ENCODE measurements around the gene TBC1D7.

Gene TBC1D7

GRCh38 chr6:13318821-13319220 lies 9.5 kb downstream of the TBC1D7 start:
- no peak for DNase-seq

- no peak for DNase-seq
These were observed 12.4 kb downstream of the TBC1D7 start for GRCh38 chr6:13315896-13316295.

GRCh38 chr6:13314806-13315205 lies 13.5 kb downstream of the TBC1D7 start:
- DNase-seq: no peak

GRCh38 chr6:13311155-13311554 lies 17.2 kb downstream of the TBC1D7 start:
- no peak for DNase-seq

GRCh38 chr6:13308332-13308731 lies 20.0 kb downstream of the TBC1D7 start:
- DNase-seq: no peak

GRCh38 chr6:13307508-13307995 lies 20.8 kb downstream of the TBC1D7 start:
- peak; percentile 90 to 98 for DNase-seq

GRCh38 chr6:13305791-13306190 lies 22.5 kb downstream of the TBC1D7 start:
- DNase-seq: no peak

- DNase-seq: no peak
These were observed 23.0 kb downstream of the TBC1D7 start for GRCh38 chr6:13305288-13305687.

- peak in 1 of 2 donors; percentile 26 for DNase-seq
These were observed 23.6 kb downstream of the TBC1D7 start for GRCh38 chr6:13304580-13305260.

GRCh38 chr6:13304101-13304500 lies 24.2 kb downstream of the TBC1D7 start:
- DNase-seq: no peak

GRCh38 chr6:13303668-13304017 lies 24.7 kb downstream of the TBC1D7 start:
- DNase-seq: peak; percentile 77 to 79

GRCh38 chr6:13302751-13303667 lies 25.3 kb downstream of the TBC1D7 start:
- DNase-seq: peak; percentile 97 to 100

- no peak for DNase-seq
These were observed 26.0 kb downstream of the TBC1D7 start for GRCh38 chr6:13302291-13302690.

GRCh38 chr6:13300643-13301590 lies 27.4 kb downstream of the TBC1D7 start:
- DNase-seq: no peak

GRCh38 chr6:13299918-13300317 lies 28.4 kb downstream of the TBC1D7 start:
- no peak for DNase-seq

GRCh38 chr6:13299403-13299821 lies 28.9 kb downstream of the TBC1D7 start:
- DNase-seq: no peak

GRCh38 chr6:13298446-13298845 lies 29.9 kb downstream of the TBC1D7 start:
- no peak for DNase-seq

GRCh38 chr6:13297391-13297790 lies 30.9 kb downstream of the TBC1D7 start:
- no peak for DNase-seq

- DNase-seq: no peak
These were observed 31.8 kb downstream of the TBC1D7 start for GRCh38 chr6:13296536-13296997.

GRCh38 chr6:13295576-13295975 lies 32.8 kb downstream of the TBC1D7 start:
- no peak for DNase-seq

GRCh38 chr6:13294499-13295069 lies 33.8 kb downstream of the TBC1D7 start:
- peak; percentile 35 for DNase-seq

- no peak for DNase-seq
These were observed 35.6 kb downstream of the TBC1D7 start for GRCh38 chr6:13292774-13293173.
